DND-41 (cell line): ENCODE data around the gene GABBR2.

Source experiments
- ATAC-seq: fragments of 200-7000 bp; cut with Tn5 transposase; 3 replicates; pipeline ENCODE4 v1.9.1; 2021; ENCODE audit warnings: low read depth; ENCODE audit not compliant: insufficient read depth
- DNase-seq: peaks from one replicate; pipeline ENCODE4 v3.0.0-alpha.2; 2020
- H2AFZ ChIP-seq: 2 replicates; pipeline ENCODE4 v1.6.0; 2012; ENCODE audit warnings: low read depth, low read length
- H3K27ac ChIP-seq: 2 replicates; pipeline ENCODE4 v1.5.1; 2012; ENCODE audit warnings: low read length, inconsistent platforms
- H3K27me3 ChIP-seq: fragments of 200-600 bp; sonication (generic); 2 replicates; pipeline ENCODE4 v1.6.0; 2012; ENCODE audit warnings: low read length, mild to moderate bottlenecking, inconsistent platforms; ENCODE audit not compliant: insufficient read depth, poor library complexity
- H3K36me3 ChIP-seq: 2 replicates; pipeline ENCODE4 v1.5.1; 2012; ENCODE audit warnings: low read length, inconsistent platforms; ENCODE audit not compliant: insufficient read depth
- H3K4me1 ChIP-seq: 2 replicates; pipeline ENCODE4 v1.5.1; 2012; ENCODE audit warnings: mild to moderate bottlenecking, low read length; ENCODE audit not compliant: insufficient read depth
- H3K4me2 ChIP-seq: 2 replicates; pipeline ENCODE4 v1.6.0; 2012; ENCODE audit warnings: mild to moderate bottlenecking, moderate library complexity, low read length, inconsistent platforms; ENCODE audit not compliant: insufficient read depth
- H3K4me3 ChIP-seq, 2 experiments: fragments of 200-600 bp in 1 of 2; shearing (Covaris generic) in 1 of 2; 2 replicates each; pipeline ENCODE4 v1.5.1; 2012 to 2016; ENCODE audit warnings: inconsistent platforms in 2 of 2, low read length in 2 of 2, mild to moderate bottlenecking in 2 of 2, low read depth in 1 of 2, moderate library complexity in 1 of 2
- H3K79me2 ChIP-seq: 2 replicates; pipeline ENCODE4 v1.6.0; 2012; ENCODE audit warnings: low read length, inconsistent platforms; ENCODE audit not compliant: insufficient read depth
- H3K9ac ChIP-seq: 2 replicates; pipeline ENCODE4 v1.6.0; 2012; ENCODE audit warnings: low read depth, mild to moderate bottlenecking, inconsistent platforms, low read length, moderate library complexity
- H3K9me3 ChIP-seq: 2 replicates; pipeline ENCODE4 v1.5.1; 2012; ENCODE audit warnings: low read length, moderate library complexity, mild to moderate bottlenecking, inconsistent platforms; ENCODE audit not compliant: insufficient read depth, severe bottlenecking
- H4K20me1 ChIP-seq: 2 replicates; pipeline ENCODE4 v1.6.0; 2012; ENCODE audit warnings: low read length; ENCODE audit not compliant: insufficient read depth
- CTCF ChIP-seq: IDR thresholded peaks from 2 replicates; pipeline ENCODE4 v1.5.1; 2012; ENCODE audit warnings: borderline replicate concordance, low read length, moderate library complexity, mild to moderate bottlenecking; ENCODE audit not compliant: poor library complexity, severe bottlenecking; ENCODE audit errors: extremely low read depth
- EZH2 ChIP-seq: IDR thresholded peaks from 3 replicates; pipeline ENCODE4 v1.6.1; 2012; ENCODE audit warnings: borderline replicate concordance, low read depth, mild to moderate bottlenecking, moderate library complexity, low read length, inconsistent platforms; ENCODE audit not compliant: severe bottlenecking

GABBR2 gene

GRCh38 chr9:98551511-98552286, 157.0 kb downstream of the GABBR2 start:
- no peak overlapping the region for H2AFZ ChIP-seq
- H3K9me3 ChIP-seq: no peaks in the 10 kb centered on the region
- DNase-seq: no peak
- H3K4me2 ChIP-seq: no peak overlapping the region
- H3K27me3 ChIP-seq: peaks cover 6% of the 10 kb centered on the region
- no peak for ATAC-seq
- H3K9ac ChIP-seq: no peak overlapping the region
- H3K27ac ChIP-seq: no peak overlapping the region
- H3K36me3 ChIP-seq: no peaks in the 10 kb centered on the region
- H3K4me1 ChIP-seq: no peaks in the 10 kb centered on the region
- no peak overlapping the region for H3K4me3 ChIP-seq
- TF ChIP-seq CTCF (no peak), EZH2 (no peak)
- H4K20me1 ChIP-seq: no peaks in the 10 kb centered on the region
- H3K79me2 ChIP-seq: no peaks in the 10 kb centered on the region

- Histone ChIP-seq H3K9ac (no peak overlapping the region), H2AFZ (no peak overlapping the region), H4K20me1 (no peaks in the 10 kb centered on the region), H3K36me3 (no peaks in the 10 kb centered on the region), H3K27ac (no peak overlapping the region), H3K27me3 (peaks cover 6% of the 10 kb centered on the region), H3K4me2 (no peak overlapping the region), H3K9me3 (no peaks in the 10 kb centered on the region), H3K4me1 (no peaks in the 10 kb centered on the region), H3K4me3 (no peak overlapping the region), H3K79me2 (no peaks in the 10 kb centered on the region)
- no peak for TF ChIP-seq EZH2
- TF ChIP-seq CTCF: no peak
- no peak for DNase-seq
- no peak for ATAC-seq
Observed at GRCh38 chr9:98550206-98550820, 158.4 kb downstream of the GABBR2 start.

- Histone ChIP-seq H3K9me3 (no peaks in the 10 kb centered on the region), H2AFZ (no peak overlapping the region), H3K27me3 (peaks cover 2% of the 10 kb centered on the region), H3K4me1 (no peaks in the 10 kb centered on the region), H4K20me1 (no peaks in the 10 kb centered on the region), H3K79me2 (no peaks in the 10 kb centered on the region), H3K36me3 (no peaks in the 10 kb centered on the region), H3K4me2 (no peak overlapping the region), H3K4me3 (no peak overlapping the region), H3K9ac (no peak overlapping the region), H3K27ac (no peak overlapping the region)
- no peak for TF ChIP-seq CTCF
- no peak for TF ChIP-seq EZH2
- DNase-seq (no peak), ATAC-seq (no peak)
Observed at GRCh38 chr9:98549401-98549800, 159.3 kb downstream of the GABBR2 start.
